HG02970 (cell line): ENCODE results near the gene KCNJ12.
"Not testable (repeated sequence)": the region's sequence is repeated elsewhere in the genome, so short reads cannot be mapped to it uniquely, and the experiment has no call there.

Experiments
- ATAC-seq: cut with Tn5 transposase; IDR thresholded peaks from one replicate; pipeline ENCODE4 v1.9.1; 2021; ENCODE audit warnings: mild to moderate bottlenecking, moderate library complexity, moderate number of reproducible peaks; ENCODE audit not compliant: unreplicated experiment, low FRiP score

Gene KCNJ12

GRCh38 chr17:21381076-21381706, 5.0 kb downstream of the KCNJ12 start:
- no peak for ATAC-seq

- ATAC-seq, result no peak
Measured at GRCh38 chr17:21382560-21383495, 6.7 kb downstream of the KCNJ12 start.

- no peak for ATAC-seq
Measured at GRCh38 chr17:21385281-21385845, 9.2 kb downstream of the KCNJ12 start.

GRCh38 chr17:21387616-21388015, 11.5 kb downstream of the KCNJ12 start:
- ATAC-seq, result no peak

GRCh38 chr17:21388066-21388465, 11.9 kb downstream of the KCNJ12 start:
- no peak for ATAC-seq

GRCh38 chr17:21388944-21389343, 12.8 kb downstream of the KCNJ12 start:
- ATAC-seq, result no peak

- no peak for ATAC-seq
Measured at GRCh38 chr17:21389394-21389793, 13.2 kb downstream of the KCNJ12 start.

- ATAC-seq, result no peak
Measured at GRCh38 chr17:21390294-21390693, 14.1 kb downstream of the KCNJ12 start.

GRCh38 chr17:21392266-21392665, 16.1 kb downstream of the KCNJ12 start:
- no peak for ATAC-seq

- no peak for ATAC-seq
Measured at GRCh38 chr17:21394265-21394664, 18.1 kb downstream of the KCNJ12 start.

GRCh38 chr17:21395764-21396163, 19.6 kb downstream of the KCNJ12 start:
- no peak for ATAC-seq

- no peak for ATAC-seq
Measured at GRCh38 chr17:21396237-21396636, 20.1 kb downstream of the KCNJ12 start.

- ATAC-seq, result no peak
Measured at GRCh38 chr17:21397341-21398190, 21.4 kb downstream of the KCNJ12 start.

- ATAC-seq, result no peak
Measured at GRCh38 chr17:21399474-21400186, 23.5 kb downstream of the KCNJ12 start.

- ATAC-seq, result not testable (repeated sequence)
Measured at GRCh38 chr17:21400187-21400569, 24.0 kb downstream of the KCNJ12 start.

- no peak for ATAC-seq
Measured at GRCh38 chr17:21400816-21401593, 24.8 kb downstream of the KCNJ12 start.

GRCh38 chr17:21402166-21402571, 26.0 kb downstream of the KCNJ12 start:
- ATAC-seq, result not testable (repeated sequence)

GRCh38 chr17:21402926-21403325, 26.8 kb downstream of the KCNJ12 start:
- ATAC-seq, result not testable (repeated sequence)

- not testable (repeated sequence) for ATAC-seq
Measured at GRCh38 chr17:21404106-21404505, 27.9 kb downstream of the KCNJ12 start.
